ENCODE measurements around the gene GOLGA8O.
"Not testable (repeated sequence)": the region's sequence is repeated elsewhere in the genome, so short reads cannot be mapped to it uniquely, and the experiment has no call there.

DNA sequence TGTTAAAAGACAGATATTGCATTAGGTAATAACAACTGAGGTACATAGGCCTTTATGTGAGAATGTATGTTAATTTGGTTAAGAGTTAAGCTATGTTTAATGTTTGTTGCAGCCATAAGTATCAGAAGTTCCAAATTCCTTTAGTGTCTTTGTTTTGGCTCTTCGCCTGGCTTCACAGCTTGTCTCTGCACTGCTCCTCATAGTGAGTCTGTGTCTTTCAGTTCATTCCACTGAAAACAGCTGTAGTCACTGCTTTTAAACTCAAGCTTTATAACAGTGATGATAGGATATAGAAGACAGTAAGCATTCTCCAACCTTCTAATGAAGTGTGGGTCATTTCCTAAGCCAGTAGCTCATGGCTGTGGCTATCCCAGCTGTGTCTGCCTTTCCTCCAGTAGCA lies 47.5 kb upstream of the GOLGA8O start:
- TF ChIP-seq POLR2A (IDR thresholded peaks at IDR 0.05; ENCODE audit: low read length); GATA1 (IDR thresholded peaks at IDR 0.05; ENCODE audit: low read depth, low read length): not testable (repeated sequence)

Data from erythroblast (primary cell).